ENCODE measurements around the gene SCMH1. TPM values are rescaled to one million over a fixed set of nuclear protein-coding genes. Genes with fewer than 3 reads are reported as not detected.

The SCMH1 gene
- total and polyA plus RNA-seq, 2 of the 4 experiments (the other 2 are of a cell fraction): 9.0 to 19.4 TPM

DNA sequence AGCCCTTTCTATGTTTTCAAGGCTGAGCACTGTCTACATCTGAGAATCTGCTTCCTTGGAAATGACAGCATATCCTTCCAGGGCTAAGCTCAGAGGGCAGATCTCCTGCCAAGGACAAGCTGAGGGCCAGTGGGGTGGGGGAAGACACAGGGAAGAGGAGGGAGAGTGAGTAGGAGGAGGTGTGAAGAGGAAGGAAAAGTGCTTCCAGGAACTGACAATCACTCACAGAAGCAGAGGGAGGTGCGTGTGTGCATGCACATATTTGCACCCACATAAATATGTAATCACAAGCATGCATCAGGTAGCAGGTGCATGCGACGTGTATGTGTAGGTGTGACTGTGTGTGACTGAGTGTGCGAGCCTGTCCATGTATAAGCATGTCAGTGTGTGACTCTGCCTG, 43.7 kb upstream of the SCMH1 start:
- H3K4me3 ChIP-seq (ENCODE audit: insufficient read depth, low read depth, low read length): no peak overlapping the region
- dilution Hi-C loops (cut with HindIII; ENCODE audit: low sequenced_read_pairs, unreplicated experiment) (no loop called here), intact Hi-C loops (cut with micrococcal nuclease) (no loop called here), in situ Hi-C loops (cut with MboI; ENCODE audit: low sequenced_read_pairs) (no loop called here)
- no peaks in the 10 kb centered on the region for H3K4me1 ChIP-seq (ENCODE audit: control insufficient read depth, insufficient read depth, low read length)
- H2BK15ac ChIP-seq (ENCODE audit: low read depth, low read length): no peak overlapping the region
- ChIA-PET POLR2A (ENCODE audit: unreplicated experiment) (no interaction called here), CTCF (interaction anchor here (0.6 kb wide), 1 partner anchor 147 kb away, joined by 3 read pairs; no protein-coding TSS in a partner anchor)
- BruUV-seq (replicated peaks): no TSS peak
- no peak overlapping the region for H2BK120ac ChIP-seq (ENCODE audit: low read depth, low read length)
- H4K8ac ChIP-seq (ENCODE audit: low read depth in 2 of 2, low read length in 2 of 2): no peak overlapping the region
- H3K56ac ChIP-seq (ENCODE audit: extremely low read depth, insufficient read depth, low read length): no peak overlapping the region
- H4K5ac ChIP-seq (ENCODE audit: low read depth, low read length): no peak overlapping the region
- H3K18ac ChIP-seq (ENCODE audit: low read depth, low read length): no peak overlapping the region
- H2BK20ac ChIP-seq (ENCODE audit: low read depth, low read length): no peak overlapping the region
- no peak overlapping the region for H3K27ac ChIP-seq (ENCODE audit: insufficient read depth, low read length)
- H4K91ac ChIP-seq (ENCODE audit: insufficient read depth, low read depth, low read length): no peak overlapping the region
- no peak overlapping the region for H3K14ac ChIP-seq (replicated peaks; ENCODE audit: low read depth, low read length)
- H3K79me1 ChIP-seq (ENCODE audit: low read depth in 1 of 2, low read length in 2 of 2): no peaks in the 10 kb centered on the region
- H3K9me3 ChIP-seq (ENCODE audit: control insufficient read depth, insufficient read depth, low read length): no peaks in the 10 kb centered on the region
- no peak overlapping the region for H3K9ac ChIP-seq (ENCODE audit: low read depth, low read length)
- H4K20me1 ChIP-seq (ENCODE audit: insufficient read depth, low read length): no peaks in the 10 kb centered on the region
- H3K4ac ChIP-seq (ENCODE audit: low read depth, low read length): no peak overlapping the region
- DNase-seq (no peak), ATAC-seq (ENCODE audit: low read depth) (no peak)
- H2AFZ ChIP-seq (replicated peaks; ENCODE audit: low read length, poor library complexity): no peak overlapping the region
- H3K9me1 ChIP-seq (ENCODE audit: insufficient read depth, low read length): no peaks in the 10 kb centered on the region
- H3K36me3 ChIP-seq (ENCODE audit: control insufficient read depth, insufficient read depth, low read length): no peaks in the 10 kb centered on the region
- H2AK9ac ChIP-seq (replicated peaks; ENCODE audit: low read depth, low read length, poor library complexity): no peak overlapping the region
- no peak overlapping the region for H3K23ac ChIP-seq (ENCODE audit: low read depth, low read length)
- no peak overlapping the region for H3K4me2 ChIP-seq (ENCODE audit: low read depth, low read length)
- no peak overlapping the region for H2BK5ac ChIP-seq (ENCODE audit: low read depth, low read length, poor library complexity, severe bottlenecking)
- no peak overlapping the region for H2AK5ac ChIP-seq (ENCODE audit: low read depth, low read length)
- TF ChIP-seq, protein P1, sequence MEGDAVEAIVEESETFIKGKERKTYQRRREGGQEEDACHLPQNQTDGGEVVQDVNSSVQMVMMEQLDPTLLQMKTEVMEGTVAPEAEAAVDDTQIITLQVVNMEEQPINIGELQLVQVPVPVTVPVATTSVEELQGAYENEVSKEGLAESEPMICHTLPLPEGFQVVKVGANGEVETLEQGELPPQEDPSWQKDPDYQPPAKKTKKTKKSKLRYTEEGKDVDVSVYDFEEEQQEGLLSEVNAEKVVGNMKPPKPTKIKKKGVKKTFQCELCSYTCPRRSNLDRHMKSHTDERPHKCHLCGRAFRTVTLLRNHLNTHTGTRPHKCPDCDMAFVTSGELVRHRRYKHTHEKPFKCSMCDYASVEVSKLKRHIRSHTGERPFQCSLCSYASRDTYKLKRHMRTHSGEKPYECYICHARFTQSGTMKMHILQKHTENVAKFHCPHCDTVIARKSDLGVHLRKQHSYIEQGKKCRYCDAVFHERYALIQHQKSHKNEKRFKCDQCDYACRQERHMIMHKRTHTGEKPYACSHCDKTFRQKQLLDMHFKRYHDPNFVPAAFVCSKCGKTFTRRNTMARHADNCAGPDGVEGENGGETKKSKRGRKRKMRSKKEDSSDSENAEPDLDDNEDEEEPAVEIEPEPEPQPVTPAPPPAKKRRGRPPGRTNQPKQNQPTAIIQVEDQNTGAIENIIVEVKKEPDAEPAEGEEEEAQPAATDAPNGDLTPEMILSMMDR (conservative IDR thresholded peaks at IDR 0.05; ENCODE audit: low read depth, low read length): no peak
- TF ChIP-seq RFX5 (IDR thresholded peaks at IDR 0.05; ENCODE audit: low read depth, low read length) (no peak), BHLHE40 (IDR thresholded peaks at IDR 0.05; ENCODE audit: low read depth, low read length) (no peak), RAD21 (IDR thresholded peaks at IDR 0.05; ENCODE audit: low read length) (no peak), RCOR1 (IDR thresholded peaks at IDR 0.05; ENCODE audit: insufficient replicate concordance, low read length) (no peak), POLR2A (IDR thresholded peaks at IDR 0.05; ENCODE audit: low read depth, low read length) (no peak), SMC3 (IDR thresholded peaks at IDR 0.05; ENCODE audit: low read depth, low read length) (no peak)
- TF ChIP-seq, protein P2, sequence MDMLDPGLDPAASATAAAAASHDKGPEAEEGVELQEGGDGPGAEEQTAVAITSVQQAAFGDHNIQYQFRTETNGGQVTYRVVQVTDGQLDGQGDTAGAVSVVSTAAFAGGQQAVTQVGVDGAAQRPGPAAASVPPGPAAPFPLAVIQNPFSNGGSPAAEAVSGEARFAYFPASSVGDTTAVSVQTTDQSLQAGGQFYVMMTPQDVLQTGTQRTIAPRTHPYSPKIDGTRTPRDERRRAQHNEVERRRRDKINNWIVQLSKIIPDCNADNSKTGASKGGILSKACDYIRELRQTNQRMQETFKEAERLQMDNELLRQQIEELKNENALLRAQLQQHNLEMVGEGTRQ (IDR thresholded peaks at IDR 0.05; ENCODE audit: low read depth, low read length): no peak
- no CpG with 5 or more reads among the region's 4 CpGs for WGBS, 2 experiments (ENCODE audit: extremely low coverage in 2 of 2, insufficient read length in 1 of 2)
- H3K27me3 ChIP-seq (ENCODE audit: control insufficient read depth, insufficient read depth, low read length): peaks cover 67% of the 10 kb centered on the region

All from IMR-90 (cell line).